Peyer's patch (tissue), 4 donors: ENCODE measurements around the gene CTSL.

Experiments used
- CTCF ChIP-seq, 6 experiments: fragments of 450-650 bp in 4 of 6; fragments of 200-600 bp in 2 of 6; sonication (generic) in 1 of 6; IDR thresholded peaks; one replicate each; pipeline ENCODE4 v1.5.1; 2017 to 2019; ENCODE audit warnings: antibody characterized with exemption in 6 of 6, mild to moderate bottlenecking in 3 of 6, moderate library complexity in 1 of 6
- POLR2A ChIP-seq, 2 donors: fragments of 450-650 bp; IDR thresholded peaks; one replicate each; pipeline ENCODE4 v1.5.1; 2017; ENCODE audit warnings: antibody characterized with exemption in 2 of 2, mild to moderate bottlenecking in 2 of 2, moderate library complexity in 2 of 2

- TF ChIP-seq CTCF (IDR thresholded peaks at IDR 0.05) (no peak), POLR2A (IDR thresholded peaks at IDR 0.05) (no peak)
Observed at GRCh38 chr9:87677776-87678587, 47.9 kb upstream of the CTSL start.
